Gastroesophageal sphincter (tissue), 3 donors: Measurements from ENCODE around the gene LRR1.

ENCODE experiments used
- CTCF ChIP-seq, 4 experiments: fragments of 200-600 bp in 2 of 4; fragments of 450-650 bp in 2 of 4; sonication (generic) in 1 of 4; IDR thresholded peaks; one replicate each; pipeline ENCODE4 v1.5.1; 2017 to 2019; ENCODE audit warnings: antibody characterized with exemption in 4 of 4, mild to moderate bottlenecking in 2 of 4, moderate library complexity in 2 of 4
- POLR2AphosphoS5 ChIP-seq: sonication (generic); formaldehyde crosslinking; IDR thresholded peaks from one replicate; pipeline ENCODE4 v1.6.1; 2017; ENCODE audit warnings: antibody characterized with exemption

- TF ChIP-seq CTCF (IDR thresholded peaks at IDR 0.05): peak; percentile 72 to 92 (median 87)
- TF ChIP-seq POLR2AphosphoS5: no peak
Measured at GRCh38 chr14:49586673-49587460, 11.9 kb upstream of the LRR1 start.
